B cell (primary cell): ENCODE measurements around the gene F8. TPM values are rescaled to one million over a fixed set of nuclear protein-coding genes. Genes with fewer than 3 reads are reported as not detected.

Experiments used
- ATAC-seq: fragments of 200-7000 bp; cut with Tn5 transposase; one replicate; pipeline ENCODE4 v1.10.0; 2021; ENCODE audit warnings: low read depth, mild to moderate bottlenecking, moderate number of reproducible peaks, moderate library complexity
- CTCF ChIA-PET: fragments of 350-600 bp; sonication (Branson Sonifier 250); formaldehyde crosslinking; loops from one replicate; lab custom pipeline; 2021; ENCODE audit warnings: antibody characterized with exemption, inconsistent platforms; lab: Charles Lee
- POLR2A ChIA-PET: fragments of 350-600 bp; sonication (Branson Sonifier 250); formaldehyde crosslinking; loops from one replicate; lab custom pipeline; 2021; ENCODE audit warnings: antibody characterized with exemption; lab: Charles Lee
- DNase-seq: peaks from one replicate; pipeline ENCODE4 v3.0.0; 2013
- H2AFZ ChIP-seq: 2 replicates; pipeline ENCODE4 v1.6.1; 2012; ENCODE audit warnings: mild to moderate bottlenecking, low read depth, low read length; ENCODE audit not compliant: insufficient read depth, poor library complexity, severe bottlenecking
- H3K27ac ChIP-seq, 2 donors: 1 replicate in 1 of 2; 2 replicates in 1 of 2; pipeline ENCODE4 v1.5.1; 2012 to 2013; ENCODE audit warnings: low read length in 2 of 2, mild to moderate bottlenecking in 2 of 2, moderate library complexity in 1 of 2
- H3K27me3 ChIP-seq, 4 experiments: fragments of 200-600 bp in 1 of 4; sonication (generic) in 1 of 4; replicated peaks in 1 of 4; 1 replicate in 2 of 4; 2 replicates in 2 of 4; pipeline versions ENCODE4 v1.6.1 to v1.7.0; 2013 to 2016; ENCODE audit warnings: low read length in 3 of 4, mild to moderate bottlenecking in 2 of 4, mixed read lengths in 1 of 4, moderate library complexity in 1 of 4; ENCODE audit not compliant: insufficient read depth in 4 of 4, control insufficient read depth in 3 of 4; ENCODE audit errors: control extremely low read depth in 1 of 4
- H3K36me3 ChIP-seq, 2 experiments: replicated peaks in 1 of 2; 1 replicate in 1 of 2; 2 replicates in 1 of 2; pipeline versions ENCODE4 v1.6.1 to v1.7.1; 2013; ENCODE audit warnings: low read length in 1 of 2; ENCODE audit not compliant: insufficient read depth in 2 of 2, control insufficient read depth in 1 of 2; ENCODE audit errors: control extremely low read depth in 1 of 2, extremely low read depth in 1 of 2
- H3K4me1 ChIP-seq, 2 donors: fragments of 200-600 bp in 1 of 2; sonication (generic) in 1 of 2; 1 replicate in 1 of 2; 2 replicates in 1 of 2; pipeline versions ENCODE4 v1.5.1 to v1.6.1; 2013 to 2017; ENCODE audit warnings: low read length in 2 of 2; ENCODE audit not compliant: control insufficient read depth in 2 of 2, insufficient read depth in 2 of 2
- H3K4me2 ChIP-seq: replicated peaks from 2 replicates; pipeline ENCODE3; 2012; ENCODE audit warnings: mild to moderate bottlenecking, low read depth, low read length; ENCODE audit not compliant: poor library complexity, severe bottlenecking
- H3K4me3 ChIP-seq, 5 experiments: fragments of 200-600 bp in 1 of 5; sonication (generic) in 1 of 5; 1 replicate in 3 of 5; 2 replicates in 2 of 5; pipeline versions ENCODE4 v1.5.1 to v1.7.0; 2011 to 2016; ENCODE audit warnings: low read length in 4 of 5, mild to moderate bottlenecking in 4 of 5, low read depth in 2 of 5, control low read depth in 1 of 5, moderate library complexity in 1 of 5; ENCODE audit not compliant: insufficient read depth in 1 of 5; ENCODE audit errors: control extremely low read depth in 1 of 5, extremely low read depth in 1 of 5
- H3K79me2 ChIP-seq: fragments of 200-600 bp; sonication (generic); one replicate; pipeline ENCODE4 v1.6.0; 2016; ENCODE audit warnings: low read length; ENCODE audit not compliant: control insufficient read depth, insufficient read depth
- H3K9ac ChIP-seq: fragments of 200-600 bp; sonication (generic); 2 replicates; pipeline ENCODE4 v1.6.1; 2017; ENCODE audit warnings: mild to moderate bottlenecking, low read length, moderate library complexity
- H3K9me3 ChIP-seq, 3 donors: one replicate each; pipeline versions ENCODE4 v1.6.1 to v1.7.1; 2013; ENCODE audit warnings: low read length in 2 of 3; ENCODE audit not compliant: control insufficient read depth in 2 of 3, insufficient read depth in 1 of 3; ENCODE audit errors: control extremely low read depth in 1 of 3
- H4K20me1 ChIP-seq: 2 replicates; pipeline ENCODE4 v1.6.0; 2012; ENCODE audit warnings: mild to moderate bottlenecking, low read length; ENCODE audit not compliant: insufficient read depth, control insufficient read depth, poor library complexity, severe bottlenecking
- H3K27ac Mint-ChIP-seq: one replicate; pipeline ENCODE4 v1.8.0; 2021; ENCODE audit warnings: mixed read lengths
- H3K27me3 Mint-ChIP-seq: one replicate; pipeline ENCODE4 v1.8.0; 2021; ENCODE audit warnings: mixed read lengths
- H3K4me1 Mint-ChIP-seq: one replicate; pipeline ENCODE4 v1.8.0; 2021; ENCODE audit warnings: mixed read lengths
- H3K4me3 Mint-ChIP-seq: one replicate; pipeline ENCODE4 v1.8.0; 2021; ENCODE audit warnings: mixed read lengths
- H3K9me3 Mint-ChIP-seq: one replicate; pipeline ENCODE4 v1.8.0; 2022; ENCODE audit warnings: mixed read lengths; ENCODE audit not compliant: insufficient read depth
- CTCF ChIP-seq: fragments of 200-600 bp; IDR thresholded peaks from one replicate; pipeline ENCODE4 v1.8.0; 2022; ENCODE audit warnings: antibody characterized with exemption, mild to moderate bottlenecking
- EZH2 ChIP-seq: IDR thresholded peaks from 2 replicates; pipeline ENCODE4 v1.6.1; 2012; ENCODE audit warnings: borderline replicate concordance, low read depth, mild to moderate bottlenecking, moderate library complexity, low read length; ENCODE audit not compliant: insufficient read depth, poor library complexity, severe bottlenecking
- WGBS: methylation state at CpG from one replicate; pipeline ENCODE4 v1.1.5; 2013; ENCODE audit warnings: missing lambda C conversion rate; ENCODE audit not compliant: insufficient coverage; 5-methylcytosine and 5-hydroxymethylcytosine counted together
- intact Hi-C: fragments of 100-400 bp; cut with micrococcal nuclease; formaldehyde crosslinking; loops from one replicate; pipeline ENCODE4 v1.10.0; 2022
- polyA plus RNA-seq: library from polyadenylated mRNA; depleted of rRNA; stranded (reverse); fragments of >200 nt; gene quantifications from 2 replicates; pipeline ENCODE4 v1.2.3, GENCODE V29; 2012
- total RNA-seq, 2 donors: library from RNA; stranded (reverse); fragments of 120-200 nt in 1 of 2; gene quantifications; 1 replicate in 1 of 2; 2 replicates in 1 of 2; pipeline versions ENCODE4 v1.2.3 to v1.2.4, GENCODE V29; 2013 to 2022

Gene F8
- total and polyA plus RNA-seq, 2 donors (not counting 1 experiment from before 2014, with no cell fraction given) = 0.86 to 1.4 TPM

DNA sequence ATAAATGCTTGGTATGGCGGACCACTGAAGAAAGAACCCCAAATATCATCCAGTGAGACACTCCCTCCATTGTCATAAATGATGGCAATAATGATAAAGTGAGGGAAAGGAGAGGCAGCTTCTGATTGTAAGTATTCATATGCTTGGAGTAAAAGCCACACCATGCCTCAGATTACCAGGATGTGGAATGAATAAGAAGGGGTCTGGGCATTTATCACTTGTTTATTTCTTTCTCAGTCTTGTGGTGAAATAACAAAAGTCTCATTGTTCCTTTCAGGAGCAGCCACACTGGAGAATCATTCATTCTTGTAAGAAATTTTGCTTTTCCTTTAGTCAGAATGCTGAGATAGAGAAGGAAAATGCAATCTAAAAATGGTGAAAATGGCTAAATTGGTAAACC is 21.7 kb downstream of the F8 start:
- intact Hi-C loops = no loop called here
- no peaks in the 10 kb centered on the region for H3K27me3 Mint-ChIP-seq

More for the DNA sequence above, 21.7 kb downstream of the F8 start:
- no peak for DNase-seq
- H3K27ac Mint-ChIP-seq = no peak overlapping the region
- Histone ChIP-seq H3K9ac (no peak overlapping the region), H3K27me3 (no peaks in the 10 kb centered on the region), H4K20me1 (no peaks in the 10 kb centered on the region), H3K27ac (no peak overlapping the region), H3K4me3 (no peak overlapping the region), H3K4me1 (no peaks in the 10 kb centered on the region), H3K79me2 (no peaks in the 10 kb centered on the region), H2AFZ (no peak overlapping the region), H3K9me3 (no peaks in the 10 kb centered on the region), H3K36me3 (no peaks in the 10 kb centered on the region), H3K4me2 (no peak overlapping the region)
- ChIA-PET POLR2A (no interaction called here), CTCF (no interaction called here)
- no peak for TF ChIP-seq EZH2
- TF ChIP-seq CTCF = no peak
- ATAC-seq = no peak
- no peak overlapping the region for H3K4me3 Mint-ChIP-seq
- no peaks in the 10 kb centered on the region for H3K4me1 Mint-ChIP-seq
- no CpG with 5 or more reads among the region's 1 CpG for WGBS
- no peaks in the 10 kb centered on the region for H3K9me3 Mint-ChIP-seq
